ENCODE measurements around the gene SLC16A13.

DNA sequence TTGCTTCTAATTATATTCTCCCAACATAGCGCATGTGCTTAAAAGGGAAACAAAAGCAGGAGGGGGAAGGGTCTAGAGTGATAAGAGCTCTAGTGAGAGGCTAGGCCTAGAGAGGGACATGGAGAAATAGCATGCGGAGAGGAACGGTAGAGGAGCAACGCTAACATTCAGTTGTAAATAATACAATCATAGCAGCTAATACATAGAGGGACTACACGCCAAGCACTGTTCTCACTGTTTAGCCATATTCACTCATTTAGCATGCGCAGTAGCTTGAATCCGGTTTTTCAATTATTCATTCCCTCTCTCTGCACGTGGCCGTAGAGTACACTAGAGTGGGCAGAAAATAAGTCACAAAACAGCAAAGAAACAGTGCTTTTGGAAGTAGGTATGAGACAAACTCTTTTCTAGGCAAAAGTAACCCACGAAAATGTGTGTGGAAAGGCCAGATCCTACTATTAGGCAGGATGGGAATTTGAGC lies 41.7 kb upstream of the SLC16A13 start:
- TF ChIP-seq, protein P1, sequence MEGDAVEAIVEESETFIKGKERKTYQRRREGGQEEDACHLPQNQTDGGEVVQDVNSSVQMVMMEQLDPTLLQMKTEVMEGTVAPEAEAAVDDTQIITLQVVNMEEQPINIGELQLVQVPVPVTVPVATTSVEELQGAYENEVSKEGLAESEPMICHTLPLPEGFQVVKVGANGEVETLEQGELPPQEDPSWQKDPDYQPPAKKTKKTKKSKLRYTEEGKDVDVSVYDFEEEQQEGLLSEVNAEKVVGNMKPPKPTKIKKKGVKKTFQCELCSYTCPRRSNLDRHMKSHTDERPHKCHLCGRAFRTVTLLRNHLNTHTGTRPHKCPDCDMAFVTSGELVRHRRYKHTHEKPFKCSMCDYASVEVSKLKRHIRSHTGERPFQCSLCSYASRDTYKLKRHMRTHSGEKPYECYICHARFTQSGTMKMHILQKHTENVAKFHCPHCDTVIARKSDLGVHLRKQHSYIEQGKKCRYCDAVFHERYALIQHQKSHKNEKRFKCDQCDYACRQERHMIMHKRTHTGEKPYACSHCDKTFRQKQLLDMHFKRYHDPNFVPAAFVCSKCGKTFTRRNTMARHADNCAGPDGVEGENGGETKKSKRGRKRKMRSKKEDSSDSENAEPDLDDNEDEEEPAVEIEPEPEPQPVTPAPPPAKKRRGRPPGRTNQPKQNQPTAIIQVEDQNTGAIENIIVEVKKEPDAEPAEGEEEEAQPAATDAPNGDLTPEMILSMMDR (IDR thresholded peaks at IDR 0.05): no peak
- no peak for TF ChIP-seq POLR2A (IDR thresholded peaks at IDR 0.05)

Measured in thyroid gland (tissue), 4 donors.